ENCODE results near the gene ACBD6. TPM values are rescaled to one million over a fixed set of nuclear protein-coding genes. Genes with fewer than 3 reads are reported as not detected.

ACBD6 gene
- total RNA-seq, 1 experiment from 2014 or later: 74.7 TPM

DNA sequence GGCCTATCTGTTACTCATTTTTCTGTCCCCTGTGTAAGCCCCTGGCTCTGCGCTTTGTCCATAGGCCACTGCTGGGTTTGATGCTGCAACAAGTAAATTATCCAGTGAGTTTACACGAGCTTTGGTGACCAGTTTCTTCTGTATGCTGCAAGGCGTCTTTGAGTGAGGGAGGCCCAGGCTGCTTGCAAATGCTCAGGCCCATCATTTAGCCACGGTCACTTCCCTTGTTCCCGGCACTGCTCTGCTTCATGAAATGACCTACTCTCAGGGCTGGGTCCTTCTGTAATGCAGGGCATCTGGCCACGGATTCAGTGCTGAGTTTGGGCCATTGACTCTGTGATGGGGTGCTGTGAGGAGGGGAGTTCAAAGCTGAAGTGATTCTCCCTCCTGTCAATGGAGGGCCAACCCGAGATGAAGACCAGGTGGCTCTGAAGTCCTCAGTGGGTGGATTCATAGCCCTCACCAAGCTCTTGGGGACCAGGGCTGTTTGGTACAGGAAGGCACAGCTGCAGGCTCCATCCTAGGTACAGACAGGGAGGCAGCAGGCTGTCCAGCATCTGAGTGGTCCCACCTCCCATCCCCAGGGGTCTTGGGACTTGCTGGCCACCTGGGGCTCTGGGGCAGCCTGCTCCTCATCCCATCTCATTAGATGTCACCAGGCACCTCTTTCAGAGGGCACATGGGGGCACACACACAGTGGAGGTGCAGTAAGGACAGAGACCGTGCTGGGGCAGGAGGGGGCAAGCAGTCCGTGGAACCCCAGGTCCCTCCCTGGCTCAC is 250.7 kb downstream of the ACBD6 start:
- TF ChIP-seq, protein P1, sequence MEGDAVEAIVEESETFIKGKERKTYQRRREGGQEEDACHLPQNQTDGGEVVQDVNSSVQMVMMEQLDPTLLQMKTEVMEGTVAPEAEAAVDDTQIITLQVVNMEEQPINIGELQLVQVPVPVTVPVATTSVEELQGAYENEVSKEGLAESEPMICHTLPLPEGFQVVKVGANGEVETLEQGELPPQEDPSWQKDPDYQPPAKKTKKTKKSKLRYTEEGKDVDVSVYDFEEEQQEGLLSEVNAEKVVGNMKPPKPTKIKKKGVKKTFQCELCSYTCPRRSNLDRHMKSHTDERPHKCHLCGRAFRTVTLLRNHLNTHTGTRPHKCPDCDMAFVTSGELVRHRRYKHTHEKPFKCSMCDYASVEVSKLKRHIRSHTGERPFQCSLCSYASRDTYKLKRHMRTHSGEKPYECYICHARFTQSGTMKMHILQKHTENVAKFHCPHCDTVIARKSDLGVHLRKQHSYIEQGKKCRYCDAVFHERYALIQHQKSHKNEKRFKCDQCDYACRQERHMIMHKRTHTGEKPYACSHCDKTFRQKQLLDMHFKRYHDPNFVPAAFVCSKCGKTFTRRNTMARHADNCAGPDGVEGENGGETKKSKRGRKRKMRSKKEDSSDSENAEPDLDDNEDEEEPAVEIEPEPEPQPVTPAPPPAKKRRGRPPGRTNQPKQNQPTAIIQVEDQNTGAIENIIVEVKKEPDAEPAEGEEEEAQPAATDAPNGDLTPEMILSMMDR (IDR thresholded peaks at IDR 0.05; ENCODE audit: insufficient read depth in 1 of 2, low read depth in 1 of 2, low read length in 1 of 2, severe bottlenecking in 1 of 2, unreplicated experiment in 1 of 2): no peak
- DNase-seq: no peak
- Mint-ChIP-seq H3K4me1 (ENCODE audit: low read depth, unreplicated experiment) (no peaks in the 10 kb centered on the region), H3K9me3 (ENCODE audit: unreplicated experiment) (no peaks in the 10 kb centered on the region), H3K27ac (ENCODE audit: unreplicated experiment) (no peak overlapping the region), H3K4me3 (ENCODE audit: unreplicated experiment) (no peak overlapping the region), H3K36me3 (ENCODE audit: insufficient read depth, unreplicated experiment) (no peaks in the 10 kb centered on the region), H3K27me3 (ENCODE audit: insufficient read depth, unreplicated experiment) (no peaks in the 10 kb centered on the region)
- CTCF ChIA-PET: no interaction called here
- intact Hi-C loops (cut with micrococcal nuclease; ENCODE audit: unreplicated experiment): loop anchor here (1.0 kb wide), 2 partner anchors 165 to 231 kb away; no protein-coding TSS in a partner anchor
- H3K27me3 ChIP-seq (replicated peaks; ENCODE audit: control insufficient read depth, insufficient read depth, low read length): no peaks in the 10 kb centered on the region
- no peaks in the 10 kb centered on the region for H3K36me3 ChIP-seq (ENCODE audit: control insufficient read depth, insufficient read depth, low read length)
- no peaks in the 10 kb centered on the region for H3K9me3 ChIP-seq
- no peaks in the 10 kb centered on the region for H3K4me1 ChIP-seq
- no peak overlapping the region for H3K4me3 ChIP-seq (ENCODE audit: low read depth, low read length)
- no TSS peak for BruUV-seq (replicated peaks)
- POLR2A ChIA-PET: interaction anchor here (1.0 kb wide), 1 partner anchor 21 kb away, joined by 3 read pairs; the partner anchor contains the start of gene LHX4

DNA sequence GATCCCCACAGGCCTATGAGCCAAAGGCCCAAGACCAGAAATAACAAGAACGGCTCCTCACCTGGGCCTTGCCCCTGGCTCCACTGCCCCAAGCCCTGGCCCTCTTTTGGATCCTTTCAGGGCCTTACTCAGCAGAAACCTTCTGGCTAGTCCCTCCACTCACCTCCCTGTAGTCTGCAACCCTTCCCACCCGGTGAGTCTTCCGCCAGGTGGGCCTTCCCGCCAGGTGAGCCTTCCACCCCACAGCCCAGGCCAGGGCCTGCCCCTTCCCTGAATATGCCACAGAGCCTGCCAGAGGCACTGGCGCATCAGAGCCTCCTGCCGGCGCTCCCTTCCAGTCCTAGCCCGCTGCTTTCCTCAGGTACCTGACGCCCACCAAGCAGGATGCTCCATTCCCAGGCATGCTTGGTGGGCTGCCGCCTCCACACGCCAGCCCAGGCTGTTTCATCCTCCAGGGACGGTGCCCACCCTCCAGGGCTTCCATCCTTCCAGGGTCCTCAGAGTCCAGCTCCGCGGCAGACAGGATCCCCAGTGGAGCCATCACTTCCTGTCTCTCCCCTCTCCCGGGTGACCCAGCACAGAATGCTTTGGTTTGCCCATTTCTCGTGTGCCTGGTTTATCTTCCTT is 251.4 kb downstream of the ACBD6 start:
- Mint-ChIP-seq H3K27ac (ENCODE audit: unreplicated experiment) (no peak overlapping the region), H3K9me3 (ENCODE audit: unreplicated experiment) (no peaks in the 10 kb centered on the region), H3K27me3 (ENCODE audit: insufficient read depth, unreplicated experiment) (no peaks in the 10 kb centered on the region), H3K4me1 (ENCODE audit: low read depth, unreplicated experiment) (no peaks in the 10 kb centered on the region), H3K4me3 (ENCODE audit: unreplicated experiment) (no peak overlapping the region), H3K36me3 (ENCODE audit: insufficient read depth, unreplicated experiment) (no peaks in the 10 kb centered on the region)
- Histone ChIP-seq H3K4me3 (ENCODE audit: low read depth, low read length) (no peak overlapping the region), H3K27me3 (replicated peaks; ENCODE audit: control insufficient read depth, insufficient read depth, low read length) (no peaks in the 10 kb centered on the region), H3K9me3 (no peaks in the 10 kb centered on the region), H3K36me3 (ENCODE audit: control insufficient read depth, insufficient read depth, low read length) (no peaks in the 10 kb centered on the region), H3K4me1 (no peaks in the 10 kb centered on the region)
- intact Hi-C loops (cut with micrococcal nuclease; ENCODE audit: unreplicated experiment): no loop called here
- TF ChIP-seq, protein P1 (IDR thresholded peaks at IDR 0.05; ENCODE audit: insufficient read depth in 1 of 2, low read depth in 1 of 2, low read length in 1 of 2, severe bottlenecking in 1 of 2, unreplicated experiment in 1 of 2): no peak
- DNase-seq: no peak
- POLR2A ChIA-PET: no interaction called here
- no TSS peak for BruUV-seq (replicated peaks)
- CTCF ChIA-PET: no interaction called here

DNA sequence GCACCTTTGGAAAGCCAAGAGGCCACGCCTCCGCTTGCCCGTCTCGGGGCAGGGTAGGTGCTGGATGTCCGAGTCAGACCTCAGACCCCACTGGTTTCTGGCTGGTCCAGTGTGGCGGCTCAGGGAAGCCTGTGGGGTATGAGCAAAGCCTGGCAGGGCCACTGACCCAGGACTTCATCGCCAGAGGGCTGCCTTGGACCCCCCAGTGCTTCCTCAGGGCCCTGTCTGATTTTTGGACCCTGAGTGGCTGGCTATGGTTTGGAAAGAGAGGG is 251.9 kb downstream of the ACBD6 start:
- ChIA-PET CTCF (no interaction called here), POLR2A (no interaction called here)
- H3K4me3 ChIP-seq (ENCODE audit: low read depth, low read length): no peak overlapping the region
- H3K4me1 ChIP-seq: no peaks in the 10 kb centered on the region
- BruUV-seq (replicated peaks): no TSS peak
- H3K36me3 ChIP-seq (ENCODE audit: control insufficient read depth, insufficient read depth, low read length): no peaks in the 10 kb centered on the region
- Mint-ChIP-seq H3K4me1 (ENCODE audit: low read depth, unreplicated experiment) (no peaks in the 10 kb centered on the region), H3K36me3 (ENCODE audit: insufficient read depth, unreplicated experiment) (no peaks in the 10 kb centered on the region), H3K27me3 (ENCODE audit: insufficient read depth, unreplicated experiment) (no peaks in the 10 kb centered on the region), H3K4me3 (ENCODE audit: unreplicated experiment) (no peak overlapping the region), H3K27ac (ENCODE audit: unreplicated experiment) (no peak overlapping the region), H3K9me3 (ENCODE audit: unreplicated experiment) (no peaks in the 10 kb centered on the region)
- no peaks in the 10 kb centered on the region for H3K9me3 ChIP-seq
- DNase-seq: no peak
- intact Hi-C loops (cut with micrococcal nuclease; ENCODE audit: unreplicated experiment): no loop called here
- TF ChIP-seq, protein P1 (IDR thresholded peaks at IDR 0.05; ENCODE audit: insufficient read depth in 1 of 2, low read depth in 1 of 2, low read length in 1 of 2, severe bottlenecking in 1 of 2, unreplicated experiment in 1 of 2): no peak
- H3K27me3 ChIP-seq (replicated peaks; ENCODE audit: control insufficient read depth, insufficient read depth, low read length): no peaks in the 10 kb centered on the region

Measured in Caco-2 (cell line).